ENCODE measurements around the gene NFE2L2. TPM values are rescaled to one million over a fixed set of nuclear protein-coding genes. Genes with fewer than 3 reads are reported as not detected.

The NFE2L2 gene
- polyA plus RNA-seq, 6 donors from 2014 or later: 45.9 to 60.4 (median 54.7) TPM

GRCh38 chr2:177260379-177260778 lies 4.1 kb downstream of the NFE2L2 start:
- H3K9me3 Mint-ChIP-seq: peaks cover 0 to 4% (median 0%) of the 10 kb centered on the region in 7 donors
- ATAC-seq (ENCODE audit: low read depth in 2 of 2): no peak
- H3K27me3 Mint-ChIP-seq: no peaks in the 10 kb centered on the region
- peak overlapping the region in 3 of 6 donors; percentile 45 to 99 (median 59) for H3K27ac Mint-ChIP-seq
- peaks cover 37 to 67% (median 66%) of the 10 kb centered on the region in 3 donors for H3K4me1 Mint-ChIP-seq
- H3K4me3 Mint-ChIP-seq: peak overlapping the region in 6 of 8 donors; percentile 2 to 74 (median 38)
- DNase-seq: no peak
- no peaks in the 10 kb centered on the region for H3K36me3 Mint-ChIP-seq

- Mint-ChIP-seq H3K4me3 (peak overlapping the region in 3 of 8 donors; percentile 25 to 74 (median 41)), H3K9me3 (peaks cover 0 to 4% (median 0%) of the 10 kb centered on the region in 7 donors), H3K36me3 (no peaks in the 10 kb centered on the region), H3K27ac (peak overlapping the region in 4 of 6 donors; percentile 20 to 76 (median 28)), H3K27me3 (no peaks in the 10 kb centered on the region), H3K4me1 (peaks cover 54 to 87% (median 84%) of the 10 kb centered on the region in 3 donors)
- DNase-seq (no peak), ATAC-seq (ENCODE audit: low read depth in 2 of 2) (no peak)
These were observed 6.5 kb downstream of the NFE2L2 start for GRCh38 chr2:177258059-177258458.

- Mint-ChIP-seq H3K9me3 (peaks cover 0 to 4% (median 0%) of the 10 kb centered on the region in 7 donors), H3K4me3 (peak overlapping the region in 1 of 8 donors; percentile 16), H3K36me3 (no peaks in the 10 kb centered on the region), H3K27ac (peak overlapping the region in 4 of 6 donors; percentile 12 to 69 (median 42)), H3K27me3 (no peaks in the 10 kb centered on the region), H3K4me1 (peaks cover 60 to 92% (median 87%) of the 10 kb centered on the region in 3 donors)
- DNase-seq: no peak
- ATAC-seq (ENCODE audit: low read depth in 2 of 2): no peak
These were observed 7.1 kb downstream of the NFE2L2 start for GRCh38 chr2:177257471-177257870.

- H3K4me1 Mint-ChIP-seq: peaks cover 59 to 92% (median 87%) of the 10 kb centered on the region in 3 donors
- ATAC-seq (ENCODE audit: low read depth in 2 of 2): no peak
- H3K27ac Mint-ChIP-seq: peak overlapping the region in 4 of 6 donors; percentile 20 to 63 (median 34)
- peak overlapping the region in 2 of 8 donors; percentile 16 to 40 for H3K4me3 Mint-ChIP-seq
- H3K36me3 Mint-ChIP-seq: no peaks in the 10 kb centered on the region
- no peak for DNase-seq
- H3K27me3 Mint-ChIP-seq: no peaks in the 10 kb centered on the region
- peaks cover 0 to 4% (median 0%) of the 10 kb centered on the region in 7 donors for H3K9me3 Mint-ChIP-seq
These were observed 7.8 kb downstream of the NFE2L2 start for GRCh38 chr2:177256695-177257094.

- no peak for ATAC-seq (ENCODE audit: low read depth in 2 of 2)
- peaks cover 0 to 6% of the 10 kb centered on the region in 2 donors for H3K36me3 Mint-ChIP-seq
- H3K4me3 Mint-ChIP-seq: no peak overlapping the region
- H3K27me3 Mint-ChIP-seq: no peaks in the 10 kb centered on the region
- H3K9me3 Mint-ChIP-seq: peaks cover 0 to 4% (median 2%) of the 10 kb centered on the region in 7 donors
- peaks cover 58 to 92% (median 87%) of the 10 kb centered on the region in 3 donors for H3K4me1 Mint-ChIP-seq
- DNase-seq: no peak
- H3K27ac Mint-ChIP-seq: peak overlapping the region in 2 of 6 donors; percentile 20 to 36
These were observed 8.5 kb downstream of the NFE2L2 start for GRCh38 chr2:177256026-177256425.

GRCh38 chr2:177255227-177255601 lies 9.3 kb downstream of the NFE2L2 start:
- Mint-ChIP-seq H3K4me3 (peak overlapping the region in 1 of 8 donors; percentile 9), H3K4me1 (peaks cover 55 to 92% (median 86%) of the 10 kb centered on the region in 3 donors), H3K27ac (peak overlapping the region in 4 of 6 donors; percentile 24 to 47 (median 37)), H3K36me3 (peaks cover 0 to 6% of the 10 kb centered on the region in 2 donors), H3K9me3 (peaks cover 0 to 4% (median 2%) of the 10 kb centered on the region in 7 donors), H3K27me3 (no peaks in the 10 kb centered on the region)
- DNase-seq (no peak), ATAC-seq (ENCODE audit: low read depth in 2 of 2) (peak in 1 of 2 donors; percentile 11)

- peak overlapping the region in 2 of 8 donors; percentile 9 to 47 for H3K4me3 Mint-ChIP-seq
- ATAC-seq (ENCODE audit: low read depth in 2 of 2) (no peak), DNase-seq (no peak)
- H3K27ac Mint-ChIP-seq: peak overlapping the region in 5 of 6 donors; percentile 5 to 68 (median 42)
- no peaks in the 10 kb centered on the region for H3K27me3 Mint-ChIP-seq
- H3K9me3 Mint-ChIP-seq: peaks cover 0 to 4% (median 2%) of the 10 kb centered on the region in 7 donors
- H3K36me3 Mint-ChIP-seq: peaks cover 0 to 6% of the 10 kb centered on the region in 2 donors
- H3K4me1 Mint-ChIP-seq: peaks cover 57 to 90% (median 83%) of the 10 kb centered on the region in 3 donors
These were observed 9.9 kb downstream of the NFE2L2 start for GRCh38 chr2:177254433-177255226.

- H3K4me3 Mint-ChIP-seq: no peak overlapping the region
- no peak for ATAC-seq (ENCODE audit: low read depth in 2 of 2)
- H3K27ac Mint-ChIP-seq: peak overlapping the region in 1 of 6 donors; percentile 32
- peaks cover 0 to 6% of the 10 kb centered on the region in 2 donors for H3K36me3 Mint-ChIP-seq
- H3K4me1 Mint-ChIP-seq: peaks cover 58 to 82% (median 82%) of the 10 kb centered on the region in 3 donors
- H3K27me3 Mint-ChIP-seq: no peaks in the 10 kb centered on the region
- peaks cover 0 to 4% (median 2%) of the 10 kb centered on the region in 7 donors for H3K9me3 Mint-ChIP-seq
- no peak for DNase-seq
These were observed 10.8 kb downstream of the NFE2L2 start for GRCh38 chr2:177253704-177254103.

GRCh38 chr2:177252808-177253531 lies 11.6 kb downstream of the NFE2L2 start:
- Mint-ChIP-seq H3K4me3 (peak overlapping the region in 2 of 8 donors; percentile 2 to 7), H3K9me3 (peaks cover 0 to 2% (median 0%) of the 10 kb centered on the region in 7 donors), H3K27ac (peak overlapping the region; percentile 12 to 90 (median 68)), H3K4me1 (peaks cover 56 to 84% (median 79%) of the 10 kb centered on the region in 3 donors), H3K36me3 (peaks cover 0 to 6% of the 10 kb centered on the region in 2 donors), H3K27me3 (no peaks in the 10 kb centered on the region)
- DNase-seq (no peak), ATAC-seq (ENCODE audit: low read depth in 2 of 2) (no peak)

GRCh38 chr2:177251165-177251542 lies 13.4 kb downstream of the NFE2L2 start:
- Mint-ChIP-seq H3K9me3 (peaks cover 0 to 2% (median 0%) of the 10 kb centered on the region in 7 donors), H3K27ac (peak overlapping the region; percentile 22 to 93 (median 47)), H3K27me3 (no peaks in the 10 kb centered on the region), H3K4me1 (peaks cover 48 to 80% (median 77%) of the 10 kb centered on the region in 3 donors), H3K4me3 (peak overlapping the region in 5 of 8 donors; percentile 40 to 73 (median 41)), H3K36me3 (peaks cover 0 to 6% of the 10 kb centered on the region in 2 donors)
- ATAC-seq (ENCODE audit: low read depth in 2 of 2) (no peak), DNase-seq (no peak)

GRCh38 chr2:177250461-177250860 lies 14.1 kb downstream of the NFE2L2 start:
- H3K9me3 Mint-ChIP-seq: peaks cover 0 to 2% (median 0%) of the 10 kb centered on the region in 7 donors
- H3K4me1 Mint-ChIP-seq: peaks cover 50 to 82% (median 74%) of the 10 kb centered on the region in 3 donors
- no peaks in the 10 kb centered on the region for H3K27me3 Mint-ChIP-seq
- peak overlapping the region in 2 of 6 donors; percentile 72 to 90 for H3K27ac Mint-ChIP-seq
- ATAC-seq (ENCODE audit: low read depth in 2 of 2) (no peak), DNase-seq (no peak)
- H3K36me3 Mint-ChIP-seq: peaks cover 0 to 6% of the 10 kb centered on the region in 2 donors
- peak overlapping the region in 1 of 8 donors; percentile 9 for H3K4me3 Mint-ChIP-seq

- Mint-ChIP-seq H3K9me3 (peaks cover 0 to 2% (median 0%) of the 10 kb centered on the region in 7 donors), H3K27ac (peak overlapping the region in 2 of 6 donors; percentile 58 to 81), H3K4me1 (peaks cover 52 to 82% (median 72%) of the 10 kb centered on the region in 3 donors), H3K4me3 (peak overlapping the region in 1 of 8 donors; percentile 44), H3K27me3 (no peaks in the 10 kb centered on the region), H3K36me3 (peaks cover 0 to 6% of the 10 kb centered on the region in 2 donors)
- no peak for DNase-seq
- no peak for ATAC-seq (ENCODE audit: low read depth in 2 of 2)
These were observed 15.5 kb downstream of the NFE2L2 start for GRCh38 chr2:177249038-177249437.
